Right lobe of liver (tissue), 6 donors: ENCODE measurements around the gene NOB1. TPM values are rescaled to one million over a fixed set of nuclear protein-coding genes. Genes with fewer than 3 reads are reported as not detected.
"Not testable (repeated sequence)": the region's sequence is repeated elsewhere in the genome, so short reads cannot be mapped to it uniquely, and the experiment has no call there.

Experiments
- ATAC-seq, 4 donors: fragments of 200-7000 bp; cut with Tn5 transposase; one replicate each; pipeline ENCODE4 v1.9.1; 2020; ENCODE audit warnings: mild to moderate bottlenecking in 4 of 4, moderate library complexity in 4 of 4
- DNase-seq, 3 donors: peaks; one replicate each; pipeline ENCODE4 v3.0.0-alpha.2; 2020
- H3K27ac ChIP-seq, 3 donors: fragments of 200-600 bp; one replicate each; pipeline ENCODE4 v1.8.0; 2022
- H3K27me3 ChIP-seq, 2 donors: fragments of 200-600 bp; one replicate each; pipeline ENCODE4 v1.8.0; 2022
- H3K36me3 ChIP-seq, 4 donors: fragments of 200-600 bp; sonication (generic) in 1 of 4; one replicate each; pipeline versions ENCODE4 v1.5.1 to v1.8.0; 2017 to 2022; ENCODE audit warnings: control low read depth in 1 of 4
- H3K4me1 ChIP-seq, 4 donors: fragments of 200-600 bp; sonication (generic) in 1 of 4; one replicate each; pipeline versions ENCODE4 v1.5.1 to v1.8.0; 2017 to 2022; ENCODE audit warnings: control low read depth in 1 of 4
- H3K4me3 ChIP-seq, 3 donors: fragments of 200-600 bp; one replicate each; pipeline ENCODE4 v1.8.0; 2022
- H3K9me3 ChIP-seq, 4 donors: fragments of 200-600 bp; sonication (generic) in 1 of 4; one replicate each; pipeline versions ENCODE4 v1.5.1 to v1.8.0; 2017 to 2022; ENCODE audit warnings: control low read depth in 1 of 4
- CTCF ChIP-seq, 4 donors: fragments of 200-600 bp in 3 of 4; fragments of 450-650 bp in 1 of 4; IDR thresholded peaks; one replicate each; pipeline versions ENCODE4 v1.5.1 to v1.8.0; 2016 to 2022; ENCODE audit warnings: antibody characterized with exemption in 4 of 4, mild to moderate bottlenecking in 2 of 4
- POLR2A ChIP-seq: fragments of 450-650 bp; IDR thresholded peaks from one replicate; pipeline ENCODE4 v1.6.1; 2017; ENCODE audit warnings: antibody characterized with exemption, mild to moderate bottlenecking
- WGBS: methylation state at CpG from one replicate; pipeline ENCODE4 v1.1.6; 2018; ENCODE audit warnings: low coverage, low lambda C conversion rate; ENCODE audit not compliant: insufficient coverage; ENCODE audit errors: missing lambda C conversion rate; 5-methylcytosine and 5-hydroxymethylcytosine counted together
- intact Hi-C, 2 donors: fragments of 100-400 bp; cut with DNase I; formaldehyde crosslinking; loops; one replicate each; pipeline versions ENCODE4 v1.11.2 to v1.14.1; 2022
- total RNA-seq, 6 experiments: library from RNA; depleted of rRNA in 2 of 6; stranded (reverse); fragments of >200 nt in 2 of 6; fragmentation: NEBNext Ultra II Directional in 3 of 6; extraction: Animal tissue kit (Norgen Biotek cat#: 25700) in 3 of 6; gene quantifications; one replicate each; pipeline versions ENCODE4 v1.1.0 to v1.2.4, GENCODE V29; 2016 to 2023
- donor health status: DM: no; HTN: yes; CAD: no.
- donor health status: DM: no; HTN: no; CAD: no.
- donor health status: DM: no; HTN: no; CAD: no.
- donor health status: DM: no; HTN: yes; CAD: no.
- donor health status: DM: no; HTN: yes; CAD: no.

Gene NOB1
- total RNA-seq, 6 experiments from 2014 or later, result 15.5 to 19.5 (median 16.6) TPM

- Histone ChIP-seq H3K4me3 (no peak overlapping the region), H3K27ac (no peak overlapping the region), H3K27me3 (no peaks in the 10 kb centered on the region), H3K9me3 (peaks cover 0 to 3% (median 0%) of the 10 kb centered on the region in 4 donors), H3K4me1 (peaks cover 0 to 7% (median 0%) of the 10 kb centered on the region in 4 donors), H3K36me3 (peaks cover 3 to 59% (median 23%) of the 10 kb centered on the region in 4 donors)
- 50% methylated on average over 21 of the region's 41 CpGs for whole genome bisulfite sequencing
- intact Hi-C loops, result no loop called here
- ATAC-seq, result peak; percentile 77 to 84 (median 81)
- DNase-seq, result peak; percentile 85 to 91 (median 87)
- TF ChIP-seq CTCF (IDR thresholded peaks at IDR 0.05) (no peak), POLR2A (no peak)
Measured at GRCh38 chr16:69741951-69742904, 12.5 kb downstream of the NOB1 start.

DNA sequence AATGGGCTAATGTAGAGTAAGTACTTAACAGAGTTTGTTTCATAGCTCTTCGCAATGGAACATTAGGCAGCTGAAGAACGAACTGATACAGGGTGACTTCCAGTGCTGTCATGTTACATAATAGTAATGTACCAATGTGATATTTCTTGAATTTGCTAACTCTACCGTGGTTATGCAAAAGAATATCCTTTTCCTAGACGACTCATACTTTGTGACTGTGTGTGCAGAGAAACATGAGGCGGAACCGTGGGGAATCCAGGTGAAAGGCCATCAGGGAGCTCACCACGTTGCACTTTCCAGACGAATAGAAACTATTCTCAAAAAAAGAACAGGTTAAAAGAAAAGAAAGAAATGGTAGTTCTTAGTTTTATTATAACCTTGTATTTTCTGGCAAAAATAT, 13.2 kb downstream of the NOB1 start:
- no peak for TF ChIP-seq POLR2A
- TF ChIP-seq CTCF (IDR thresholded peaks at IDR 0.05), result no peak
- Histone ChIP-seq H3K4me1 (peaks cover 0 to 7% (median 0%) of the 10 kb centered on the region in 4 donors), H3K4me3 (no peak overlapping the region), H3K27me3 (no peaks in the 10 kb centered on the region), H3K27ac (no peak overlapping the region), H3K9me3 (peaks cover 0 to 3% (median 0%) of the 10 kb centered on the region in 4 donors), H3K36me3 (peaks cover 3 to 57% (median 19%) of the 10 kb centered on the region in 4 donors)
- ATAC-seq (no peak), DNase-seq (no peak)
- intact Hi-C loops, result no loop called here
- WGBS, result 41% methylated on average over 8 of the region's 8 CpGs

DNA sequence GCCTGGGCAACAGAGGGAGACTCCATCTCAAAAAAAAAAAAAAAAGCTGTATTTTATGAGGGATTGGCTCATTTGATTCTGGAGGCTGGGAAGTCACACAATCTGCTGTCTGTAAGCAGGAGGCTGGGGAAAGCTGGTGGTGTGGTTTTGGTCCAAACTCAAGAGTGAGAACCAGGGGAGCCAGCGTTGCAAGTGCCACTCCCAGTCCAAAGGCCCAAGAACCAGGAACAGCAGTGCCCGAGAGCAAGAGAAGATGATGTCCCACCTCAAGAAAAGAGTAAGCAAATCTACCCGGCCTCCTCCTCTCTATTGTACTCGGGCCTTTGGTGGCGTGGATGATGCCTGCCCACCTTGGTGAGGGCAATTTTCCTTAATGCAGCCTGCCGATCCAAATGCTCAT, 22.6 kb downstream of the NOB1 start:
- no peaks in the 10 kb centered on the region for H3K4me1 ChIP-seq
- H3K4me3 ChIP-seq, result no peak overlapping the region
- no peak for ATAC-seq
- H3K27ac ChIP-seq, result no peak overlapping the region
- intact Hi-C loops, result no loop called here
- H3K9me3 ChIP-seq, result no peaks in the 10 kb centered on the region
- no peak for DNase-seq
- WGBS, result 100% methylated on average over 1 of the region's 6 CpGs
- TF ChIP-seq CTCF (IDR thresholded peaks at IDR 0.05), result no peak
- no peak for TF ChIP-seq POLR2A
- no peaks in the 10 kb centered on the region for H3K36me3 ChIP-seq
- H3K27me3 ChIP-seq, result no peaks in the 10 kb centered on the region

DNA sequence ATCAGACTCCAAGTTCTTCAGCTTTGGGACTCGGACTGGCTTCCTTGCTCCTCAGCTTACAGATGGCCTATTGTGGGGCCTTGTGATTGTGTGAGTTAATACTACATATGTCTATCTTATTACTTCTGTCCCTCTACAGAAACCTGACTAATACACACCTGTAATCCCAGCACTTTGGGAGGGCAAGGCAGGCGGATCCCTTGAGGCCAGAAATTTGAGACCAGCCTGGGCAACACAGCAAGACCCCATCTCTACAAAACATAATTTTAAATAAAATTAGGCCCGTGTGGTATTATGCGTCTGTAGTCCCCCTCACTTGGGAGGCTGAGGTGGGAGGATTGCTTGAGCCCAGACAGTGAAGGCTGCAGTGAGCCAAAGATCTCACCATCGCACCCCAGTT, 23.4 kb downstream of the NOB1 start:
- H3K36me3 ChIP-seq, DNase-seq: not testable (repeated sequence)
- 71% methylated on average over 1 of the region's 5 CpGs for WGBS

DNA sequence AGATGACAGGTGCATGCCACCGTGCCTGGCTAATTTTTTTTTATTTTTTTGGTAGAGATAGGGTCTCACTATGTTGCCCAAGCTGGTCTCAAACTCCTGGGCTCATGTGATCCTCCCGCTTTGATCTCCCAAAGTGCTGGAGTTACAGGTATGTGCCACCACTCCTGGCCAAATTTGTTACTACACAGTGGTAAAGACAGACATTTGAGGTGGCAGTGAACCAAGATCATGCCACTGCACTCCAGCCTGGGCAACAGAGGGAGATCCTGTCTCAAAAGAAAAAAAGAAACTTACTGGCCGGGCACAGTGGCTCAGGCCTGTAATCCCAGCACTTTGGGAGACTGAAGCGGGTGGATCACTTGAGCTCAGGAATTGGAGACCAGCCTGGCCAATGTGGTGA, 25.7 kb downstream of the NOB1 start:
- 61% methylated on average over 4 of the region's 4 CpGs for WGBS
- DNase-seq, result not testable (repeated sequence)

More for the DNA sequence above, 23.4 kb downstream of the NOB1 start:
- H3K4me3 ChIP-seq, intact Hi-C loops, ATAC-seq, H3K4me1 ChIP-seq, H3K27ac ChIP-seq, H3K27me3 ChIP-seq, H3K9me3 ChIP-seq: not testable (repeated sequence)

More for the DNA sequence above, 25.7 kb downstream of the NOB1 start:
- H3K9me3 ChIP-seq, intact Hi-C loops, H3K36me3 ChIP-seq, H3K4me1 ChIP-seq, H3K4me3 ChIP-seq, H3K27me3 ChIP-seq, H3K27ac ChIP-seq, ATAC-seq: not testable (repeated sequence)
